GM23338 (cell line): Measurements from ENCODE around the gene DLG2.

ENCODE experiments used
- CREB1 ChIP-seq: fragments of 250-450 bp; sonication (Bioruptor Pico); IDR thresholded peaks from 2 replicates; pipeline ENCODE4 v1.5.0; 2020; ENCODE audit warnings: low read depth, mild to moderate bottlenecking, moderate library complexity
- CTCF ChIP-seq, 2 experiments: fragments of 200-600 bp in 1 of 2; sonication (generic) in 1 of 2; conservative IDR thresholded peaks; 2 replicates each; pipeline versions ENCODE4 v1.5.1 to v1.6.1; 2016 to 2017; ENCODE audit warnings: antibody characterized with exemption in 2 of 2, low read depth in 2 of 2, mild to moderate bottlenecking in 2 of 2, moderate library complexity in 1 of 2
- EZH2 ChIP-seq: fragments of 200-600 bp; sonication (generic); IDR thresholded peaks from one replicate; pipeline ENCODE4 v1.8.0; 2017; ENCODE audit warnings: antibody characterized with exemption, mild to moderate bottlenecking, low read depth; ENCODE audit not compliant: unreplicated experiment
- EZH2phosphoT487 ChIP-seq: fragments of 200-600 bp; sonication (generic); IDR thresholded peaks from one replicate; pipeline ENCODE4 v1.8.1; 2018; ENCODE audit warnings: antibody characterized with exemption; ENCODE audit not compliant: unreplicated experiment
- JUNB ChIP-seq: IDR thresholded peaks from one replicate; pipeline ENCODE4 v1.6.1; 2016; ENCODE audit warnings: antibody characterized with exemption; ENCODE audit not compliant: unreplicated experiment
- POLR2AphosphoS5 ChIP-seq: IDR thresholded peaks from 2 replicates; pipeline ENCODE4 v1.6.1; 2016; ENCODE audit warnings: antibody characterized with exemption, low read depth
- REST ChIP-seq: IDR thresholded peaks from one replicate; pipeline ENCODE4 v1.6.1; 2018; ENCODE audit warnings: antibody characterized with exemption; ENCODE audit not compliant: unreplicated experiment
- STAT1 ChIP-seq: IDR thresholded peaks from one replicate; pipeline ENCODE4 v1.6.1; 2016; ENCODE audit warnings: antibody characterized with exemption; ENCODE audit not compliant: unreplicated experiment
- ZNF114 ChIP-seq: fragments of 250-450 bp; sonication (Bioruptor Pico); IDR thresholded peaks from 2 replicates; pipeline ENCODE4 v1.5.0; 2020; ENCODE audit warnings: mild to moderate bottlenecking, moderate library complexity
- ZNF462 ChIP-seq: fragments of 250-450 bp; sonication (Bioruptor Pico); IDR thresholded peaks from 2 replicates; pipeline ENCODE4 v1.5.0; 2020; ENCODE audit warnings: mild to moderate bottlenecking, moderate library complexity

GRCh38 chr11:84793318-84793717, 833.8 kb downstream of the DLG2 start:
- TF ChIP-seq CTCF (conservative IDR thresholded peaks at IDR 0.05; ENCODE audit: low read depth in 2 of 2) = no peak
- no peak for TF ChIP-seq EZH2phosphoT487
- TF ChIP-seq STAT1 = no peak
- TF ChIP-seq POLR2AphosphoS5 = no peak
- no peak for TF ChIP-seq EZH2
- TF ChIP-seq REST = no peak
- no peak for TF ChIP-seq ZNF114 (CRISPR knock-in tag)
- TF ChIP-seq ZNF462 = no peak
- TF ChIP-seq JUNB = no peak
- no peak for TF ChIP-seq CREB1 (CRISPR knock-in tag)
